Stimulated activated CD8-positive, alpha-beta memory T cell treated with anti-CD3 and anti-CD28 coated beads, Interleukin-15, amount 100 ng/mL, for 4 hours (primary cell): ENCODE results near the gene DOCK10.

Experiments used
- DNase-seq, 2 donors: peaks; one replicate each; pipeline ENCODE4 v3.0.0-alpha.2; 2020; ENCODE audit warnings: low read depth in 2 of 2

DOCK10 gene

DNA sequence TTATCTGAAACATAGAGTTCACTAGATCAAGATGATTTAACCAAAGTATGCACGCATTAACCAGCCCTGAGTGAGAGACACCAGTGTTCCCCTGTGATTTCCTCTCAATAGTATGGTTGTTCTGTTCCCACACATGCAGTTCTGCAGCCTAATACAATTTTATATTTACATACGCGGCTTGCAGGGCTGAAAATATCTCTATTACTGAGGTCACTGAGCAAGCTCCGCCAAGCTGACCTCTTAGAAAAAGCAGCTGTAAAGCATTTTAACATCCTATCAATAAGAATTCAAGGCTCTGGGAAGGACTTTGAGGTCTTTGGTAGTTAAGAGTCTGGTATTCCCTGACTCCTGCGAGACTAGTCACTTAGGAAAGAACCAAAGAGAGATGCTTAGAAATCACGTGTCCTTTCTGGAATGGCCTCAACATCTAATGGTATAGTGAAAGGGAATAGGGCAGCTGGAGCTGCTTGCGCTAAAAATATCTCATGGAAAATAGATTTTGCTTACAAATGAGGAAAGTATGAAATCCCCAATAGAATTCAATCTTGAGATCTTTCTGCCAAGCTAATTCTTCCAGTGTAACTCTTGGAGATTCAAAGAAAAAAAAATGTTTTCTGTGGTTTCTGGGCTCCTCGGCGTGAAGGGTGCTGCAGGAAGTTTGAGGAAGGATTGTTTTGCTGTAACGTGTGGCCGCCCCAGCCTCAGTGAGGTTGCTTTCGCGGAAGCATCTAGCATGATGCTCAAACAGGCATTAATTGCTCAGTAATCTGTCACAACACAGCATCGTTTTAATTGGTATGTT lies 59.2 kb downstream of the DOCK10 start:
- no peak for DNase-seq

DNA sequence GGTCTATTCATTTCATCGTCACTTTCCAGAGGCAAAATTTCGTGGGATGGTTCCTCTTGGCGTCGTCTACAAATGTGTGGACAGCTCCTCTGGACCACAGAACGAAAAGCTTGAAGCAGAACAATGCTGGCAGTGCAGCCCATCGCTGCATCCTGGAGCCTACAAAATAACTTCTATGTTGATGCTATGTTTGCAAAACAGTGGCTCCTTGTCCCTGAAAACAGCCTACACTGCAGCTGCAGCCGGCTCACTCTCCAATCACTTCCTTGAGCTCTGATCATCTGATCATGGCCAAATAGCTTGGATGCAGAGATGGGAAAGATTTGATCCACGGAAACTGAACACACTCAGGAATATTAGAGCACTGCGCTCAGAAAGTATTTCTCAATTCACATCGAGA lies 60.0 kb downstream of the DOCK10 start:
- DNase-seq = no peak

DNA sequence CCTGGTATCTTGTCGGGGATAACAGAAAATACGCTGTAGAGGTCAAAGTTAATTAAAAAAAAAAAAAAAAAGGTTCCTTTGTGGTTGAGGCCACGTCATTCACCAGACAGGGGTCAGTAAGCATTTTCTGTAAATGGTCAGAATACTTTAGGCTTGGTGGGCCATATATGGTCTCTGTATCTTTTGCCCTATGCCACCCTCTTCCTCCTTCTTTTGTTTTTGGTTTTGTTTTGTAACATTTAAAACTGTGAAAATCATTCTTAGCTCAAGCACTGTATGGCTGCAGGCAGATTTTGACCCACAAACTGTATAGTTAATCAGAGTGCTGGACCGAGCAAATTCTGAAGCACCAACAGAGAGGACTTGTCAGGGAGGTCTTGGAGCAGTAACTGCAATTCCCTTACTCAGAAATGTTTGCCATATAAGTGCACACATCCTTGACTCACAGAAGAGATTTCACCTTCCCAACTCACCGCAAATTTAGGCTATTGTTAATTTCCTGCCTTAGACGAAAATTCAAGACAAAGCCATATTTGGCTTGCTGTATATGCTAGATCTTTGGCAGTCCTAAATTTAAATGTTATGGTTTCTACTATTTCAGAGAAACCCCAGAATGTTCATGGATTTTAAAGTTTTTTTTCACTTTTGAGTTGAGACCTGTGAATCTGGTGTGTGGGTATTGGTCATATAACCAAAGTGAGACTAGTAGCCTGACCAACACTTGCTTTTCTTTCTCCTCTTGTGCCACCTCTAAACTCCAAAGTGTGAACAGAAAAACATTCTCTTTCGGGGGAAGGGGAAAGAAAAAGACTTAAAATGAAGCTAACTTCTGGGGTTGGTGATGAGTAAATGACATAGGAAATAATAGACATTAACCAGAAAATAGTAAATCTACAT lies 65.4 kb downstream of the DOCK10 start:
- no peak for DNase-seq

DNA sequence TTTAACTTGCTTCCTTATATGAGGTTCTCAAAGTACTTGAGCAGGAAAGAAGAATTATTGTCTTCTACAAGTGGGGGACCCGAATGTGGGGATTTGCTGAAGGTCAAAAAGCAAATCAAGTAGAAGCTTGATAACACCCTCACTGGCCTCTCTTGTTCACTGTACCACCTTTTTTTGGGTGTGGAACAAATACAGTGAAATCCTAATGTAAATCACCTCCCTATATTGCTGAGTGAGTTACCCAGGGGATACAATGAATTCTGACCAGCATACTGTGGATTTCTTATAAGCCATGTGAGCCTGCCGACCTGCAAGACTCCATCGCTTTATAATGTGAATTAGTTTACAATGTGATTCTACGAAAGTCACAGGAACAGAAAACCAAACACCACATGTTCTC lies 66.5 kb downstream of the DOCK10 start:
- no peak for DNase-seq

DNA sequence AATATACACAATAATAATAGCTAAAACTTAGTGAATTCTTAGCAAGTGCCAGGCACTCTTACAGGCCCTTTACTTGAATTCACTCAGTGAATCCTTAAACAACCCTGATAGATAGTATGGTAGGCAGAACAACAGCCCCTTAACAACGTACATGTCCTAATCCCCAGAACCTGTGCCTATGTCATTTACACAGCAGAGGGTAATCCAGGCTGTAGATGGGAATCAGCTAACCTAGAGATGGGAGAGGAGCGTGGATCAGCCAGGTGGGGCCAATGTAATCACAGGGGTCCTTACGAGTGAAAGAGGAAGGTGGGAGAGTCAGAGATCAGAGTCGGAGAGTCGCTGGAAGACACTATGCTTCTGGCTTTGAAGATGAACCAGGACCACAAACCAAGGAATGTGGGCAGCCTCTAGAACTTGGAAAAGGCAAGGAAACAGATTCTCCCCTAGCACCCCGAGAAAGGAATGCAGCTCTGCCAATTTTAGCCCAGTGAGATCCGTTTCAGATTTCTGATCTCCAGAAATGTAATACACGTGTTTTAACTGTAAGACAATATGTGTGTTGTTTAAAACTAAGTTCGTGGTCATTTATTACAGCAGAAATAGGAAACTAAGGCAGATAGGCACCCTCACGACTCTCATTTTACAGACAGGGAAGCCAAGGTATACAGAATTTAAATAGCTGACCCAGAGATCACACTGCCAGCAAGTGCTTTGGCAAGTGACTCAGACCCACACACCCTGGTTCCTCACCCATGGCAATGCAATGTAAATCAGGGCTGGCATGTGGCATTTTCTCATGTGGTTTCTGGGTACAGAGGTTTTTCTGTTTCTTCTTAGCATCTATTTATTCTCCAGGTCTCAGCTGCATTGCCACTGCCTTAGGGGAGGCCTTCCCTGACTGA lies 68.9 kb downstream of the DOCK10 start:
- no peak for DNase-seq

- no peak for DNase-seq
Measured at GRCh38 chr2:224971214-224971613, 71.1 kb downstream of the DOCK10 start.

- DNase-seq = no peak
Measured at GRCh38 chr2:224970311-224970710, 72.0 kb downstream of the DOCK10 start.

DNA sequence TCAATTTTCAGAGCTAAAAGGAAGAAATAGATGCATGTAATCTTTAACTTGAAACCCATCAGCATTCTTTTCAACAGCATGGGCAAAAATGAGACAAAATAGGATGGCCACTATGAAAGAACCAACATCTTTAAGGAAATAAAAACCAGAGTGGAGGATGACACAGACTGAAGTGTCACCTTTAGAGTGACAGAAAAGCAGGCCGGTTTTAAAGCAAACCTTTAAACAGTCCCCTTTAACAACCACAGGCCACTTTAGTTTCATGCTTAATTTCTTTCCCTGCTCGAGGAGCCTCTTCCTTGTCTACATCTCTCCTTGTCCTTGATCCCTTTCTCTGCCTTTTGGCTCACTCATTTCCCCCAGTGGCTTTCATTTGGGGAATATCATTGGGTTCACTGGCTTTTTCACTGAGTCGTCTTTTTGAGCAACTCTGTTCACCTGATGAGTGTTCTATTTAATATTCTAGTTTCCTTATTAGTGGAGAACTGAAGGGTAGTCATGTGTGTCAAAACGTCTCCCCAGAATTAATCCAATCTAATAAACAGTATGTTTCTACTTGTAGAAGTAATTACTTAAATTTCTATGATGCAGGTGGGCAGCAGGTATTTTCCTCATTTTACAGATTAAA lies 72.5 kb downstream of the DOCK10 start:
- no peak for DNase-seq

DNA sequence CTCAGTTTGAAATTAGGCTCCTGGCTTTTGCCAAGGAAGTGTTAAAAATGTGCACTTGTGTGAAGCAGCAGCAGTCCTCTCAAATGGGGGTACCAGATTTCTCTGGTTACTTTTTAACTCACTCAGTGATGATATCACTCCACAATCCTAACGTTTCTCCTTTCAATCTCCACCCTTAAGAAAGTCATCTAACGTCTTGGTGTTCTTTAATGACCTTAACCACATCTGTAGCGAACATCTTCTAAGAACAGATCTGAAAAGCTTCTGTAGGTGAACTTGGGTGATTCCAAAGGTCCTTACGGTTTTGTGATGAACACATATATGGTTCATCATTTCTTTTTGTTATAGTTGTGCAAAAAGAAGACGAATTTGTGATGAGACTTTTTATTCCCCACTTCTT lies 73.2 kb downstream of the DOCK10 start:
- no peak for DNase-seq

GRCh38 chr2:224968051-224968450 lies 74.2 kb downstream of the DOCK10 start:
- no peak for DNase-seq

DNA sequence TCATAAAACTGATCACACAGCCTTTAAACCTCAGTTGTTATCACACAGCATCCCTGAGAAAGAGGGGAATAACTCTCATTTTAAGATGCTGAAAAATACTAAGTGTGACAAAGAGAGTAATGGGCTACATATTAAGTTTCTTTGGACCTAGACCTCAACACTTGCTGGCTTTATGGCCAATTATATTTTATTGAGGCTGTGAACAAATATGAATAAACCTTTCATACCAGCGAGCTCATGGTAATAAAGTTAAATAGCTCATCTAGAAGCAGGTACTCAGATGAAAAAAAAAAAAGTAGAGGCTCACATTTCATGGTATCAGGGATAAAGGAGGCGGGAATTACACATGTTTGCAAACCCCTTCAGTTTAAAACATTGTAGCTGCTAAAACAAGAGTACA lies 75.7 kb downstream of the DOCK10 start:
- DNase-seq = no peak

DNA sequence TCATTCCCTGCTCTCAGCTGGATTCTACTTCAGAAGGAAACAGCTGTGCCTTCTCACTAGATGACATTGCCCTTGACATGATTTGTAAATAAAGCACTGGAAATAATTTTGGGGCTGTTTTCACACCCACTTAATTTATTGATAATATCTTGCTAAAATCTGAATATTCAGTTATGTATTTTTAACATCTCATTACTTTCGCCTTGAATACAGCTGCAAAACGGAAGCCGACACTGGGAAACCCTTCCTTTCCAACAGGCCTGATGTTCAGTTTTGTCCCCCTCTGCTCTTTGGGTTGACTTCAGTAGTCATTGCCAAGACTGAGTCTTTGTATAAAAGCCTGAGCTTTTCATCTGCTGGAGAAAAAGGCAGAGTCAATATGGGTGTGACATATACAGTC lies 82.7 kb downstream of the DOCK10 start:
- no peak for DNase-seq

- no peak for DNase-seq
Measured at GRCh38 chr2:224958873-224959272, 83.4 kb downstream of the DOCK10 start.

- DNase-seq = no peak
Measured at GRCh38 chr2:224958462-224958857, 83.8 kb downstream of the DOCK10 start.

- DNase-seq = no peak
Measured at GRCh38 chr2:224957540-224958461, 84.5 kb downstream of the DOCK10 start.

DNA sequence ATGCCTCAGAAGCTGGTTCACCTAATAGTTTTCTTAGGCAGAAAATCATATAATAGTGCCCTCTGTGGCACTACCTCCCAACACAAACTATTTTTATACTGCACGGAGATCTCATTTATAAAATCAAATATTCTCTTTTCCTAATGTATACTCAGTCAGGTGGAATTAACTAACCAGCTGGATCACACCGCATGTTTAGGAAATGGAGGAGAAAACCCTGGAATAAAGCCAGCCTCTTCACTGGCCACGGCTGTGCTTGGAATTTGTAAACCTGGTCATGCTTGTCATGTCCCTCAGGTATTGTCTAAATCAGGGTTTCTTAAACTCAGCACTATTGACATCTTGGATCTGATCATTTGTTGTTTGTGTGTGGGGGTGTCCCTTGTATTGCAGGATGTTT lies 85.6 kb downstream of the DOCK10 start:
- no peak for DNase-seq

DNA sequence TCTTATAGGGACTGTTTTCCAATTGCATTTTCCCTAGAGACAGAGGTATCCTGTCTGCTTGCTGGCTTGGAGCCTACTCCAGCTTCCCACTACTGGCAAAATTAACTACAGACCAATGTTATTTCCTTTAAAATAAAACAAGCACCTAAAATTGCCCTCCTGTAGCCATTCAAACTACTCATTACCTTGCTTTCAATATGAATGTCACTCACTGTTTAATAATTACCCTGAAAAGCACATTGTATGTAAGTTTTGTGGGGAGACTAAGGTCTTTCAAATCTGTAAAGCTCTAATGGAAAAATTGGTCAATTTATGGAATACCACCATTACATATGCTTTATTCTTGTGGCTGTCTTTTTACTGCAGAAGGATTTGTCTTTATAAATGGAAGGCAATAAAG lies 87.3 kb downstream of the DOCK10 start:
- no peak for DNase-seq

GRCh38 chr2:224952936-224953657 lies 89.2 kb downstream of the DOCK10 start:
- DNase-seq = no peak

GRCh38 chr2:224951723-224952481 lies 90.4 kb downstream of the DOCK10 start:
- no peak for DNase-seq
